WTC11 (cell line): ENCODE results near the gene EDDM3A. TPM values are rescaled to one million over a fixed set of nuclear protein-coding genes. Genes with fewer than 3 reads are reported as not detected.

Source experiments
- ATAC-seq: fragments of 200-7000 bp; cut with Tn5 transposase; 2 replicates; pipeline ENCODE4 v1.10.0; 2021; ENCODE audit warnings: mild to moderate bottlenecking, moderate library complexity
- CTCF ChIA-PET: fragments of 300-600 bp; sonication (Branson Sonifier 250); formaldehyde crosslinking; loops from one replicate; lab custom pipeline; 2021; ENCODE audit warnings: antibody characterized with exemption; lab: Charles Lee
- POLR2A ChIA-PET: fragments of 350-600 bp; sonication (Branson Sonifier 250); formaldehyde crosslinking; loops from one replicate; lab custom pipeline; 2021; ENCODE audit warnings: antibody characterized with exemption; lab: Charles Lee
- DNase-seq: peaks from one replicate; pipeline ENCODE4 v3.0.0; 2021; ENCODE audit warnings: low spot score
- H3K27ac Mint-ChIP-seq: 2 replicates; pipeline ENCODE4 v1.8.0; 2021; ENCODE audit warnings: mixed read lengths
- H3K27me3 Mint-ChIP-seq: 2 replicates; pipeline ENCODE4 v1.8.0; 2021; ENCODE audit warnings: low read depth, mild to moderate bottlenecking, moderate library complexity, mixed read lengths
- H3K36me3 Mint-ChIP-seq: 2 replicates; pipeline ENCODE4 v1.8.0; 2021; ENCODE audit warnings: mixed read lengths
- H3K4me1 Mint-ChIP-seq: 2 replicates; pipeline ENCODE4 v1.8.0; 2022; ENCODE audit warnings: mixed read lengths
- H3K4me3 Mint-ChIP-seq: 2 replicates; pipeline ENCODE4 v1.8.0; 2021; ENCODE audit warnings: mild to moderate bottlenecking, moderate library complexity, mixed read lengths
- H3K9me3 Mint-ChIP-seq: 2 replicates; pipeline ENCODE4 v1.8.0; 2021; ENCODE audit warnings: mixed read lengths
- ATF1 ChIP-seq: sonication (generic); formaldehyde crosslinking; IDR thresholded peaks from 2 replicates; pipeline ENCODE4 v1.8.1; 2023; ENCODE audit warnings: mild to moderate bottlenecking, moderate library complexity, missing genetic modification reagents
- CBFB ChIP-seq: sonication (generic); formaldehyde crosslinking; IDR thresholded peaks from 2 replicates; pipeline ENCODE4 v1.8.1; 2022; ENCODE audit warnings: mild to moderate bottlenecking, low read depth, missing genetic modification reagents
- EMX1 ChIP-seq: fragments of 250-450 bp; sonication (Bioruptor Pico); IDR thresholded peaks from 2 replicates; pipeline ENCODE4 v1.8.0; 2021; ENCODE audit warnings: mild to moderate bottlenecking
- ESRRA ChIP-seq: sonication (generic); formaldehyde crosslinking; IDR thresholded peaks from 2 replicates; pipeline ENCODE4 v1.8.1; 2022; ENCODE audit warnings: mild to moderate bottlenecking, missing genetic modification reagents, borderline replicate concordance
- ETV6 ChIP-seq: sonication (generic); formaldehyde crosslinking; IDR thresholded peaks from 2 replicates; pipeline ENCODE4 v1.8.1; 2022; ENCODE audit warnings: mild to moderate bottlenecking, missing genetic modification reagents
- GRHL2 ChIP-seq: fragments of 250-450 bp; sonication (Bioruptor Pico); IDR thresholded peaks from 2 replicates; pipeline ENCODE4 v1.8.0; 2022; ENCODE audit warnings: mild to moderate bottlenecking, moderate library complexity; ENCODE audit not compliant: insufficient replicate concordance, severe bottlenecking
- GTF2I ChIP-seq: fragments of 250-450 bp; sonication (Bioruptor Pico); conservative IDR thresholded peaks from 2 replicates; pipeline ENCODE4 v1.4.0; 2021; ENCODE audit warnings: mild to moderate bottlenecking
- HMGA2 ChIP-seq: fragments of 250-450 bp; sonication (Bioruptor Pico); IDR thresholded peaks from 2 replicates; pipeline ENCODE4 v1.4.0; 2021; ENCODE audit warnings: mild to moderate bottlenecking, moderate library complexity
- MXD4 ChIP-seq: fragments of 250-450 bp; sonication (Bioruptor Pico); IDR thresholded peaks from 2 replicates; pipeline ENCODE4 v1.8.0; 2021; ENCODE audit warnings: mild to moderate bottlenecking, moderate library complexity, borderline replicate concordance
- NFYB ChIP-seq: sonication (generic); formaldehyde crosslinking; conservative IDR thresholded peaks from 2 replicates; pipeline ENCODE4 v1.8.0; 2022; ENCODE audit warnings: low read depth, missing genetic modification reagents
- RELA ChIP-seq: sonication (generic); formaldehyde crosslinking; IDR thresholded peaks from 2 replicates; pipeline ENCODE4 v1.8.1; 2022; ENCODE audit warnings: missing genetic modification reagents, mild to moderate bottlenecking, borderline replicate concordance
- SOX15 ChIP-seq: fragments of 250-450 bp; sonication (Bioruptor Pico); IDR thresholded peaks from 2 replicates; pipeline ENCODE4 v1.9.0; 2021; ENCODE audit warnings: mild to moderate bottlenecking
- TCF7 ChIP-seq: sonication (generic); formaldehyde crosslinking; IDR thresholded peaks from 2 replicates; pipeline ENCODE4 v1.8.0; 2022; ENCODE audit warnings: mild to moderate bottlenecking, low read depth, missing genetic modification reagents, moderate library complexity
- total RNA-seq: library from RNA; stranded (reverse); gene quantifications from 3 replicates; pipeline ENCODE4 v1.2.3, GENCODE V29; 2021
- TF ChIP-seq, protein P1 (sequence below): sonication (generic); formaldehyde crosslinking; IDR thresholded peaks from 2 replicates; pipeline ENCODE4 v1.8.1; 2023; ENCODE audit warnings: mild to moderate bottlenecking, missing genetic modification reagents
- TF ChIP-seq, protein P2 (sequence below): sonication (generic); formaldehyde crosslinking; IDR thresholded peaks from 2 replicates; pipeline ENCODE4 v1.8.0; 2022; ENCODE audit warnings: missing genetic modification reagents
- TF ChIP-seq, protein P3 (sequence below): sonication (generic); formaldehyde crosslinking; conservative IDR thresholded peaks from 2 replicates; pipeline ENCODE4 v1.8.1; 2022; ENCODE audit warnings: mild to moderate bottlenecking, missing genetic modification reagents
- TF ChIP-seq, protein P4 (sequence below): sonication (generic); formaldehyde crosslinking; IDR thresholded peaks from 2 replicates; pipeline ENCODE4 v1.8.0; 2023; ENCODE audit warnings: missing genetic modification reagents
- TF ChIP-seq, protein P5 (sequence below): fragments of 250-450 bp; sonication (Bioruptor Pico); IDR thresholded peaks from 2 replicates; pipeline ENCODE4 v1.9.0; 2021; ENCODE audit warnings: mild to moderate bottlenecking
- TF ChIP-seq, protein P6 (sequence below): fragments of 200-600 bp; IDR thresholded peaks from 2 replicates; pipeline ENCODE4 v1.8.0; 2022; ENCODE audit warnings: antibody characterized with exemption
- TF ChIP-seq, protein P7 (sequence below): sonication (generic); formaldehyde crosslinking; IDR thresholded peaks from 2 replicates; pipeline ENCODE4 v1.8.1; 2023; ENCODE audit warnings: mild to moderate bottlenecking, missing genetic modification reagents, moderate library complexity

Gene EDDM3A
- total RNA-seq, 1 experiment from 2014 or later: 0.20 TPM

DNA sequence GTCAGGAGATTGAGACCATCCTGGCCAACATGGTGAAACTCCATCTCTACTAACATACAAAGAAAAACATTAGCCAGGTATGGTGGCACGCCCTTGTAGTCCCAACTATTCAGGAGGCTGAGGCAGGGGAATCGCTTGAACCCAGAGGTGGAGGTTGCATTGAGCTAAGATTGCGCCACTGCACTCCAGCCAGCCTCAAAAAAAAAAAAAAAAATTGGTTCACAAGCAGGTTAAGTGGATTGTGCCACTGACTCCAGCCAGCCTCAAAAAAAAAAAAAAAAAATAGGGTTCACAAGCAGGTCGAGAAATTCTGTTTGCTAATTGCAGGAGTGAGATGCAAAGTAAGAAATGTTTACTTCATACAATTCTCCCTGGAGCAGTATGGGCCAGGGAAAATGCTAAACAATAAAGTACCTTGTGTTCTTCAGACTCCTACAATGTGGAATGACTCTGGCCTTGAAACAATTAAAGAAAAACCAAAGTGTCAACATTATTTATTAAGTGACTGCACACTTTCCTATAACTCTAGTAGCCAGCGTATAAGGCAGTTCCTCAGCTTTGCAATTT, 28.7 kb downstream of the EDDM3A start:
- Mint-ChIP-seq H3K9me3 (0 out of 2 replicates have a peak, but pooled peaks cover 5% of the 10 kb centered on the region), H3K27ac (peak overlapping the region; percentile 99), H3K4me3 (peak overlapping the region; percentile 56), H3K36me3 (no peaks in the 10 kb centered on the region; the same call in 1 of the 2 replicates), H3K27me3 (peaks cover 8% of the 10 kb centered on the region), H3K4me1 (peaks cover 70% of the 10 kb centered on the region)
- no peak for TF ChIP-seq HMGA2 (CRISPR knock-in tag)
- TF ChIP-seq GTF2I (CRISPR knock-in tag): no peak
- no peak for TF ChIP-seq SOX15 (CRISPR knock-in tag)
- no peak for TF ChIP-seq EMX1 (CRISPR knock-in tag)
- TF ChIP-seq, protein P1, sequence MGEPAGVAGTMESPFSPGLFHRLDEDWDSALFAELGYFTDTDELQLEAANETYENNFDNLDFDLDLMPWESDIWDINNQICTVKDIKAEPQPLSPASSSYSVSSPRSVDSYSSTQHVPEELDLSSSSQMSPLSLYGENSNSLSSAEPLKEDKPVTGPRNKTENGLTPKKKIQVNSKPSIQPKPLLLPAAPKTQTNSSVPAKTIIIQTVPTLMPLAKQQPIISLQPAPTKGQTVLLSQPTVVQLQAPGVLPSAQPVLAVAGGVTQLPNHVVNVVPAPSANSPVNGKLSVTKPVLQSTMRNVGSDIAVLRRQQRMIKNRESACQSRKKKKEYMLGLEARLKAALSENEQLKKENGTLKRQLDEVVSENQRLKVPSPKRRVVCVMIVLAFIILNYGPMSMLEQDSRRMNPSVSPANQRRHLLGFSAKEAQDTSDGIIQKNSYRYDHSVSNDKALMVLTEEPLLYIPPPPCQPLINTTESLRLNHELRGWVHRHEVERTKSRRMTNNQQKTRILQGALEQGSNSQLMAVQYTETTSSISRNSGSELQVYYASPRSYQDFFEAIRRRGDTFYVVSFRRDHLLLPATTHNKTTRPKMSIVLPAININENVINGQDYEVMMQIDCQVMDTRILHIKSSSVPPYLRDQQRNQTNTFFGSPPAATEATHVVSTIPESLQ: no peak
- TF ChIP-seq, protein P2, sequence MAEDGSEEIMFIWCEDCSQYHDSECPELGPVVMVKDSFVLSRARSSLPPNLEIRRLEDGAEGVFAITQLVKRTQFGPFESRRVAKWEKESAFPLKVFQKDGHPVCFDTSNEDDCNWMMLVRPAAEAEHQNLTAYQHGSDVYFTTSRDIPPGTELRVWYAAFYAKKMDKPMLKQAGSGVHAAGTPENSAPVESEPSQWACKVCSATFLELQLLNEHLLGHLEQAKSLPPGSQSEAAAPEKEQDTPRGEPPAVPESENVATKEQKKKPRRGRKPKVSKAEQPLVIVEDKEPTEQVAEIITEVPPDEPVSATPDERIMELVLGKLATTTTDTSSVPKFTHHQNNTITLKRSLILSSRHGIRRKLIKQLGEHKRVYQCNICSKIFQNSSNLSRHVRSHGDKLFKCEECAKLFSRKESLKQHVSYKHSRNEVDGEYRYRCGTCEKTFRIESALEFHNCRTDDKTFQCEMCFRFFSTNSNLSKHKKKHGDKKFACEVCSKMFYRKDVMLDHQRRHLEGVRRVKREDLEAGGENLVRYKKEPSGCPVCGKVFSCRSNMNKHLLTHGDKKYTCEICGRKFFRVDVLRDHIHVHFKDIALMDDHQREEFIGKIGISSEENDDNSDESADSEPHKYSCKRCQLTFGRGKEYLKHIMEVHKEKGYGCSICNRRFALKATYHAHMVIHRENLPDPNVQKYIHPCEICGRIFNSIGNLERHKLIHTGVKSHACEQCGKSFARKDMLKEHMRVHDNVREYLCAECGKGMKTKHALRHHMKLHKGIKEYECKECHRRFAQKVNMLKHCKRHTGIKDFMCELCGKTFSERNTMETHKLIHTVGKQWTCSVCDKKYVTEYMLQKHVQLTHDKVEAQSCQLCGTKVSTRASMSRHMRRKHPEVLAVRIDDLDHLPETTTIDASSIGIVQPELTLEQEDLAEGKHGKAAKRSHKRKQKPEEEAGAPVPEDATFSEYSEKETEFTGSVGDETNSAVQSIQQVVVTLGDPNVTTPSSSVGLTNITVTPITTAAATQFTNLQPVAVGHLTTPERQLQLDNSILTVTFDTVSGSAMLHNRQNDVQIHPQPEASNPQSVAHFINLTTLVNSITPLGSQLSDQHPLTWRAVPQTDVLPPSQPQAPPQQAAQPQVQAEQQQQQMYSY (CRISPR knock-in tag): no peak
- no peak for TF ChIP-seq ETV6 (CRISPR knock-in tag)
- TF ChIP-seq, protein P3, sequence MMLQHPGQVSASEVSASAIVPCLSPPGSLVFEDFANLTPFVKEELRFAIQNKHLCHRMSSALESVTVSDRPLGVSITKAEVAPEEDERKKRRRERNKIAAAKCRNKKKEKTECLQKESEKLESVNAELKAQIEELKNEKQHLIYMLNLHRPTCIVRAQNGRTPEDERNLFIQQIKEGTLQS (CRISPR knock-in tag): no peak
- TF ChIP-seq TCF7: no peak
- POLR2A ChIA-PET: interaction anchor here (0.7 kb wide), 1 partner anchor 48 kb away, joined by 5 read pairs; no protein-coding TSS in a partner anchor
- DNase-seq (no peak), ATAC-seq (no peak)
- CTCF ChIA-PET: interaction anchor here (0.5 to 3.4 kb wide), 4 partner anchors 16 to 575 kb away, joined by 3 to 12 read pairs (median 8); no protein-coding TSS in a partner anchor

DNA sequence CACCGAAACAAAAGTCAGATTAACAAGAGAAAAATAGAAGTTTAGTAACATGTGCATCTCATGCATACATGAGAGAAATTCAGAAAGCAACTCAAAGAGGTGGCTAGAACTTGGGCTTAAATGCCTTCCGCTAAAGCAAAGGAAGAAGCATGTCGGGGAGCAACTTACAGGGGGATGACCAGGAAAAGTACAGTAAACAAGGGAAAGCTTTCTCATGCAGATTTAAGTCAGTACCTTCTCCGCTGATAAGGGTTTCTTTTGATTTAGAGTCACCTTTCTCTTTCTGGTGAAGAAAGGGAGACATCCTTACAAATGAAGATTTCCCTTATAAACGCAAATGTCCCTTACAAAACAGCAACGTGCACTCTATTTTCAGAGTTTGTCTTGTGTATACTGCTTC, 29.4 kb downstream of the EDDM3A start:
- no peak for DNase-seq
- peak; percentile 64 for ATAC-seq
- H3K27ac Mint-ChIP-seq: peak overlapping the region; percentile 99
- ChIA-PET POLR2A (no interaction called here), CTCF (interaction anchor here (1.0 to 3.4 kb wide), 4 partner anchors 17 to 196 kb away, joined by 3 to 12 read pairs (median 10); no protein-coding TSS in a partner anchor)
- TF ChIP-seq ESRRA (CRISPR knock-in tag): no peak
- no peak for TF ChIP-seq RELA (CRISPR knock-in tag)
- no peak for TF ChIP-seq GRHL2
- TF ChIP-seq NFYB (CRISPR knock-in tag): no peak
- no peak for TF ChIP-seq ATF1 (CRISPR knock-in tag)
- no peak for TF ChIP-seq CBFB
- TF ChIP-seq, protein P4, sequence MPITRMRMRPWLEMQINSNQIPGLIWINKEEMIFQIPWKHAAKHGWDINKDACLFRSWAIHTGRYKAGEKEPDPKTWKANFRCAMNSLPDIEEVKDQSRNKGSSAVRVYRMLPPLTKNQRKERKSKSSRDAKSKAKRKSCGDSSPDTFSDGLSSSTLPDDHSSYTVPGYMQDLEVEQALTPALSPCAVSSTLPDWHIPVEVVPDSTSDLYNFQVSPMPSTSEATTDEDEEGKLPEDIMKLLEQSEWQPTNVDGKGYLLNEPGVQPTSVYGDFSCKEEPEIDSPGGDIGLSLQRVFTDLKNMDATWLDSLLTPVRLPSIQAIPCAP (CRISPR knock-in tag): no peak
- no peak for TF ChIP-seq SOX15 (CRISPR knock-in tag)
- TF ChIP-seq, protein P5, sequence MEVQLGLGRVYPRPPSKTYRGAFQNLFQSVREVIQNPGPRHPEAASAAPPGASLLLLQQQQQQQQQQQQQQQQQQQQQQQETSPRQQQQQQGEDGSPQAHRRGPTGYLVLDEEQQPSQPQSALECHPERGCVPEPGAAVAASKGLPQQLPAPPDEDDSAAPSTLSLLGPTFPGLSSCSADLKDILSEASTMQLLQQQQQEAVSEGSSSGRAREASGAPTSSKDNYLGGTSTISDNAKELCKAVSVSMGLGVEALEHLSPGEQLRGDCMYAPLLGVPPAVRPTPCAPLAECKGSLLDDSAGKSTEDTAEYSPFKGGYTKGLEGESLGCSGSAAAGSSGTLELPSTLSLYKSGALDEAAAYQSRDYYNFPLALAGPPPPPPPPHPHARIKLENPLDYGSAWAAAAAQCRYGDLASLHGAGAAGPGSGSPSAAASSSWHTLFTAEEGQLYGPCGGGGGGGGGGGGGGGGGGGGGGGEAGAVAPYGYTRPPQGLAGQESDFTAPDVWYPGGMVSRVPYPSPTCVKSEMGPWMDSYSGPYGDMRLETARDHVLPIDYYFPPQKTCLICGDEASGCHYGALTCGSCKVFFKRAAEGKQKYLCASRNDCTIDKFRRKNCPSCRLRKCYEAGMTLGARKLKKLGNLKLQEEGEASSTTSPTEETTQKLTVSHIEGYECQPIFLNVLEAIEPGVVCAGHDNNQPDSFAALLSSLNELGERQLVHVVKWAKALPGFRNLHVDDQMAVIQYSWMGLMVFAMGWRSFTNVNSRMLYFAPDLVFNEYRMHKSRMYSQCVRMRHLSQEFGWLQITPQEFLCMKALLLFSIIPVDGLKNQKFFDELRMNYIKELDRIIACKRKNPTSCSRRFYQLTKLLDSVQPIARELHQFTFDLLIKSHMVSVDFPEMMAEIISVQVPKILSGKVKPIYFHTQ: no peak
- TF ChIP-seq MXD4 (CRISPR knock-in tag): no peak
- TF ChIP-seq, protein P6, sequence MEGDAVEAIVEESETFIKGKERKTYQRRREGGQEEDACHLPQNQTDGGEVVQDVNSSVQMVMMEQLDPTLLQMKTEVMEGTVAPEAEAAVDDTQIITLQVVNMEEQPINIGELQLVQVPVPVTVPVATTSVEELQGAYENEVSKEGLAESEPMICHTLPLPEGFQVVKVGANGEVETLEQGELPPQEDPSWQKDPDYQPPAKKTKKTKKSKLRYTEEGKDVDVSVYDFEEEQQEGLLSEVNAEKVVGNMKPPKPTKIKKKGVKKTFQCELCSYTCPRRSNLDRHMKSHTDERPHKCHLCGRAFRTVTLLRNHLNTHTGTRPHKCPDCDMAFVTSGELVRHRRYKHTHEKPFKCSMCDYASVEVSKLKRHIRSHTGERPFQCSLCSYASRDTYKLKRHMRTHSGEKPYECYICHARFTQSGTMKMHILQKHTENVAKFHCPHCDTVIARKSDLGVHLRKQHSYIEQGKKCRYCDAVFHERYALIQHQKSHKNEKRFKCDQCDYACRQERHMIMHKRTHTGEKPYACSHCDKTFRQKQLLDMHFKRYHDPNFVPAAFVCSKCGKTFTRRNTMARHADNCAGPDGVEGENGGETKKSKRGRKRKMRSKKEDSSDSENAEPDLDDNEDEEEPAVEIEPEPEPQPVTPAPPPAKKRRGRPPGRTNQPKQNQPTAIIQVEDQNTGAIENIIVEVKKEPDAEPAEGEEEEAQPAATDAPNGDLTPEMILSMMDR: no peak
- TF ChIP-seq, protein P7, sequence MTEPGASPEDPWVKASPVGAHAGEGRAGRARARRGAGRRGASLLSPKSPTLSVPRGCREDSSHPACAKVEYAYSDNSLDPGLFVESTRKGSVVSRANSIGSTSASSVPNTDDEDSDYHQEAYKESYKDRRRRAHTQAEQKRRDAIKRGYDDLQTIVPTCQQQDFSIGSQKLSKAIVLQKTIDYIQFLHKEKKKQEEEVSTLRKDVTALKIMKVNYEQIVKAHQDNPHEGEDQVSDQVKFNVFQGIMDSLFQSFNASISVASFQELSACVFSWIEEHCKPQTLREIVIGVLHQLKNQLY: no peak
- H3K27me3 Mint-ChIP-seq: peaks cover 2% of the 10 kb centered on the region; the same call in 1 of the 2 replicates
- H3K36me3 Mint-ChIP-seq: no peaks in the 10 kb centered on the region; the same call in 1 of the 2 replicates
- peak overlapping the region; percentile 56 for H3K4me3 Mint-ChIP-seq
- H3K9me3 Mint-ChIP-seq: 0 out of 2 replicates have a peak, but pooled peaks cover 5% of the 10 kb centered on the region
- peaks cover 70% of the 10 kb centered on the region for H3K4me1 Mint-ChIP-seq
